Measurements from ENCODE around the gene ABCB10.
"Not testable (repeated sequence)": the region's sequence is repeated elsewhere in the genome, so short reads cannot be mapped to it uniquely, and the experiment has no call there.

Gene ABCB10

GRCh38 chr1:229597877-229598276 lies 39.4 kb upstream of the ABCB10 start:
- Histone ChIP-seq H3K36me3 (peaks cover 58% of the 10 kb centered on the region), H3K9me3 (no peaks in the 10 kb centered on the region), H3K4me3 (ENCODE audit: low read depth, low read length) (no peak overlapping the region), H3K27me3 (no peaks in the 10 kb centered on the region), H3K4me1 (no peaks in the 10 kb centered on the region)
- TF ChIP-seq, protein P1, sequence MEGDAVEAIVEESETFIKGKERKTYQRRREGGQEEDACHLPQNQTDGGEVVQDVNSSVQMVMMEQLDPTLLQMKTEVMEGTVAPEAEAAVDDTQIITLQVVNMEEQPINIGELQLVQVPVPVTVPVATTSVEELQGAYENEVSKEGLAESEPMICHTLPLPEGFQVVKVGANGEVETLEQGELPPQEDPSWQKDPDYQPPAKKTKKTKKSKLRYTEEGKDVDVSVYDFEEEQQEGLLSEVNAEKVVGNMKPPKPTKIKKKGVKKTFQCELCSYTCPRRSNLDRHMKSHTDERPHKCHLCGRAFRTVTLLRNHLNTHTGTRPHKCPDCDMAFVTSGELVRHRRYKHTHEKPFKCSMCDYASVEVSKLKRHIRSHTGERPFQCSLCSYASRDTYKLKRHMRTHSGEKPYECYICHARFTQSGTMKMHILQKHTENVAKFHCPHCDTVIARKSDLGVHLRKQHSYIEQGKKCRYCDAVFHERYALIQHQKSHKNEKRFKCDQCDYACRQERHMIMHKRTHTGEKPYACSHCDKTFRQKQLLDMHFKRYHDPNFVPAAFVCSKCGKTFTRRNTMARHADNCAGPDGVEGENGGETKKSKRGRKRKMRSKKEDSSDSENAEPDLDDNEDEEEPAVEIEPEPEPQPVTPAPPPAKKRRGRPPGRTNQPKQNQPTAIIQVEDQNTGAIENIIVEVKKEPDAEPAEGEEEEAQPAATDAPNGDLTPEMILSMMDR (IDR thresholded peaks at IDR 0.05; ENCODE audit: low read depth, low read length), result no peak
- DNase-seq, result no peak

GRCh38 chr1:229596925-229597699 lies 38.6 kb upstream of the ABCB10 start:
- H3K9me3 ChIP-seq, result no peaks in the 10 kb centered on the region
- TF ChIP-seq, protein P1 (IDR thresholded peaks at IDR 0.05; ENCODE audit: low read depth, low read length), result no peak
- H3K36me3 ChIP-seq, result peaks cover 51% of the 10 kb centered on the region
- DNase-seq, result no peak
- H3K4me1 ChIP-seq, result no peaks in the 10 kb centered on the region
- H3K4me3 ChIP-seq (ENCODE audit: low read depth, low read length), result no peak overlapping the region
- no peaks in the 10 kb centered on the region for H3K27me3 ChIP-seq

- H3K36me3 ChIP-seq, result peaks cover 39% of the 10 kb centered on the region
- not testable (repeated sequence) for H3K4me1 ChIP-seq; H3K9me3 ChIP-seq; DNase-seq; H3K27me3 ChIP-seq; H3K4me3 ChIP-seq (ENCODE audit: low read depth, low read length)
Observed at GRCh38 chr1:229595876-229596275, 37.4 kb upstream of the ABCB10 start.

DNA sequence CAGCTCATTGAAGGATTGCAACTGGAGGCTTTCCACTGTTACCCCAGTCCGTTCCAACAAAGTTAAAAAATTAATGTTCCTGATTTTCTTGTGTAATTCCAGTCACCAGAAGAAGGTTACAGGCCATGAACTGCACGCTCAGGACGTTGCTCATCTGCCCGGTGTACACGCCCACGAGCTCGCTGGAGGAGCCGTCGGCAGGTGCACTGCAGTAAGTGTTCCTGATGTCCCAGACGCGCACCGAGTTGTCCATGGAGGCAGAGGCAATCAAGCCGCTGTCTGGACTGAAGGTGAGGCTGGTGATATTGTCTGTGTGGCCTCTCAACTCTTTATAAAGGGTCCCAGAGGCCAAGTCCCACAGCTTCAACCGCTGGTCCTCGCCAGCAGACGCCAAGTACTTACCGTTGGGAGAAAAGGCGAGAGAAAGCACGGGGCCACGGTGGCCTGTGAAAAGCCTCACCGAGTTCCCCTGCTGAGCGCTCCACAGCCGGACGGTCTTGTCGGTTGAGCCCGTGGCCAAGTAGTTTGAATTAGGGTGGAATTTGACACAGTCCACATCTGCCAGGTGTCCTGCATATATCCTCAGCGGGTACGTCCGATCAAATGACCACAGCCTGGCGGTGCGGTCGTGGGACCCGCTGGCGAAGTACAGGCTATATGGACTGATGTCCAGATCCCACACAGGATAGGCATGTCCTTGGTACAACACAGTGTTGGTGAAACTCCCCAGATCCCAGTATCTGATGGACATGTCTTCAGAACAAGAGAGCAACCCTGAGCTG lies 35.9 kb upstream of the ABCB10 start:
- TF ChIP-seq, protein P1 (IDR thresholded peaks at IDR 0.05; ENCODE audit: low read depth, low read length), result no peak
- DNase-seq, result no peak
- Histone ChIP-seq H3K27me3 (no peaks in the 10 kb centered on the region), H3K36me3 (peaks cover 31% of the 10 kb centered on the region), H3K9me3 (no peaks in the 10 kb centered on the region), H3K4me3 (ENCODE audit: low read depth, low read length) (no peak overlapping the region), H3K4me1 (no peaks in the 10 kb centered on the region)

- no peak overlapping the region for H3K4me3 ChIP-seq (ENCODE audit: low read depth, low read length)
- H3K9me3 ChIP-seq, result no peaks in the 10 kb centered on the region
- no peaks in the 10 kb centered on the region for H3K27me3 ChIP-seq
- TF ChIP-seq, protein P1 (IDR thresholded peaks at IDR 0.05; ENCODE audit: low read depth, low read length), result no peak
- peaks cover 31% of the 10 kb centered on the region for H3K36me3 ChIP-seq
- no peak for DNase-seq
- H3K4me1 ChIP-seq, result no peaks in the 10 kb centered on the region
Observed at GRCh38 chr1:229593800-229594199, 35.3 kb upstream of the ABCB10 start.

DNA sequence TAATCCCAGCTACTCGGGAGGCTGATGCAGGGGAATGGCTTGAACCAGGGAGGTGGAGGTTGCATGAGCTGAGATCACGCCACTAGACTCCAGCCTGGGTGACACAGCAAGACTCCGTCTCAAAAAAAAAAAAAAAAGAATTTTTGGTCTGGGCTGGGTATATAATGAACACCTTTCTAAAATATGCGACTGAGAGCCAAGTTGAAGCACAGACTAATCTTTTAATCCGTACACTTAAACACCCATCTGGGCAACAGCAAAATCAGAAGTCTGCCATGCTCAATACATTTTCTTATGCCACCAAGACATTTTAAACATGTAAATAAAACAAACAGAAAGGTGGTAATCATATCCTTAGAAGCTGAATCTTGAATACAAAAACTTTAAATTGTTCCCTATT lies 31.6 kb upstream of the ABCB10 start:
- H3K4me1 ChIP-seq, result no peaks in the 10 kb centered on the region
- H3K4me3 ChIP-seq (ENCODE audit: low read depth, low read length), result no peak overlapping the region
- TF ChIP-seq, protein P1 (IDR thresholded peaks at IDR 0.05; ENCODE audit: low read depth, low read length), result no peak
- H3K9me3 ChIP-seq, result no peaks in the 10 kb centered on the region
- H3K36me3 ChIP-seq, result peaks cover 13% of the 10 kb centered on the region
- no peak for DNase-seq
- no peaks in the 10 kb centered on the region for H3K27me3 ChIP-seq

Measured in BE2C (cell line).